ENCODE results near the gene OTX1. TPM values are rescaled to one million over a fixed set of nuclear protein-coding genes. Genes with fewer than 3 reads are reported as not detected.

Gene OTX1
- total RNA-seq, 1 donor from 2014 or later, result not detected

- no peak for TF ChIP-seq CTCF (IDR thresholded peaks at IDR 0.05)
- Mint-ChIP-seq H3K36me3 (ENCODE audit: unreplicated experiment) (peaks cover 5% of the 10 kb centered on the region), H3K27ac (ENCODE audit: unreplicated experiment) (no peak overlapping the region), H3K4me3 (ENCODE audit: unreplicated experiment) (peak overlapping the region; percentile 48), H3K4me1 (ENCODE audit: unreplicated experiment) (peaks cover 59% of the 10 kb centered on the region), H3K27me3 (ENCODE audit: unreplicated experiment) (peaks cover 87% of the 10 kb centered on the region), H3K9me3 (ENCODE audit: unreplicated experiment) (no peaks in the 10 kb centered on the region)
- DNase-seq (ENCODE audit: extremely low spot score, unreplicated experiment), result no peak
Observed at GRCh38 chr2:63055226-63056106, 4.8 kb downstream of the OTX1 start.

- TF ChIP-seq CTCF (IDR thresholded peaks at IDR 0.05), result no peak
Observed at GRCh38 chr2:63056107-63057050, 5.7 kb downstream of the OTX1 start.

GRCh38 chr2:63057249-63058143 is 6.9 kb downstream of the OTX1 start:
- no peak for TF ChIP-seq CTCF (IDR thresholded peaks at IDR 0.05)
- Mint-ChIP-seq H3K27ac (ENCODE audit: unreplicated experiment) (no peak overlapping the region), H3K27me3 (ENCODE audit: unreplicated experiment) (peaks cover 88% of the 10 kb centered on the region), H3K36me3 (ENCODE audit: unreplicated experiment) (peaks cover 5% of the 10 kb centered on the region), H3K9me3 (ENCODE audit: unreplicated experiment) (no peaks in the 10 kb centered on the region), H3K4me1 (ENCODE audit: unreplicated experiment) (peaks cover 53% of the 10 kb centered on the region), H3K4me3 (ENCODE audit: unreplicated experiment) (no peak overlapping the region)
- DNase-seq (ENCODE audit: extremely low spot score, unreplicated experiment), result no peak

More at GRCh38 chr2:63056107-63057050, 5.7 kb downstream of the OTX1 start:
- peak overlapping the region; percentile 37 for H3K4me3 Mint-ChIP-seq (ENCODE audit: unreplicated experiment)
- H3K4me1 Mint-ChIP-seq (ENCODE audit: unreplicated experiment), result peaks cover 53% of the 10 kb centered on the region
- H3K27ac Mint-ChIP-seq (ENCODE audit: unreplicated experiment), result no peak overlapping the region
- peaks cover 88% of the 10 kb centered on the region for H3K27me3 Mint-ChIP-seq (ENCODE audit: unreplicated experiment)
- H3K9me3 Mint-ChIP-seq (ENCODE audit: unreplicated experiment), result no peaks in the 10 kb centered on the region
- H3K36me3 Mint-ChIP-seq (ENCODE audit: unreplicated experiment), result peaks cover 5% of the 10 kb centered on the region
- no peak for DNase-seq (ENCODE audit: extremely low spot score, unreplicated experiment)

GRCh38 chr2:63058144-63058920 is 7.7 kb downstream of the OTX1 start:
- Mint-ChIP-seq H3K27ac (ENCODE audit: unreplicated experiment) (no peak overlapping the region), H3K27me3 (ENCODE audit: unreplicated experiment) (peaks cover 88% of the 10 kb centered on the region), H3K4me3 (ENCODE audit: unreplicated experiment) (peak overlapping the region; percentile 32), H3K36me3 (ENCODE audit: unreplicated experiment) (peaks cover 5% of the 10 kb centered on the region), H3K9me3 (ENCODE audit: unreplicated experiment) (no peaks in the 10 kb centered on the region), H3K4me1 (ENCODE audit: unreplicated experiment) (peaks cover 52% of the 10 kb centered on the region)
- TF ChIP-seq CTCF (IDR thresholded peaks at IDR 0.05), result no peak
- DNase-seq (ENCODE audit: extremely low spot score, unreplicated experiment), result no peak

Measured in osteocyte (in vitro differentiated cells).